Activated CD4-positive, alpha-beta T cell treated with anti-CD3 and anti-CD28 coated beads for 24 hours (primary cell): Measurements from ENCODE around the gene ATP1A3.
"Not testable (repeated sequence)": the region's sequence is repeated elsewhere in the genome, so short reads cannot be mapped to it uniquely, and the experiment has no call there.

Experiments used
- DNase-seq, 2 donors: peaks; one replicate each; pipeline ENCODE4 v3.0.0-alpha.2; 2020; ENCODE audit warnings: low read depth in 2 of 2

ATP1A3 gene

GRCh38 chr19:42010245-42011126 is 16.5 kb upstream of the ATP1A3 start:
- DNase-seq: no peak

- no peak for DNase-seq
Measured at GRCh38 chr19:42006569-42006968, 12.5 kb upstream of the ATP1A3 start.

GRCh38 chr19:42005504-42005903 is 11.5 kb upstream of the ATP1A3 start:
- no peak for DNase-seq

GRCh38 chr19:42003506-42004294 is 9.7 kb upstream of the ATP1A3 start:
- no peak for DNase-seq

GRCh38 chr19:41999878-42000208 is 5.8 kb upstream of the ATP1A3 start:
- no peak for DNase-seq

- DNase-seq: no peak
Measured at GRCh38 chr19:41999071-41999877, 5.2 kb upstream of the ATP1A3 start.

GRCh38 chr19:41998246-41999020 is 4.4 kb upstream of the ATP1A3 start:
- DNase-seq: peak in 1 of 2 donors; percentile 35

GRCh38 chr19:41997851-41998229 is 3.8 kb upstream of the ATP1A3 start:
- DNase-seq: no peak

GRCh38 chr19:41997121-41997850 is 3.3 kb upstream of the ATP1A3 start:
- peak in 1 of 2 donors; percentile 23 for DNase-seq

- DNase-seq: no peak
Measured at GRCh38 chr19:41995959-41996797, 2.1 kb upstream of the ATP1A3 start.

- DNase-seq: no peak
Measured at GRCh38 chr19:41994994-41995958, 1.2 kb upstream of the ATP1A3 start.

GRCh38 chr19:41994521-41994971 is 516 bp upstream of the ATP1A3 start:
- no peak for DNase-seq

- not testable (repeated sequence) for DNase-seq
Measured at GRCh38 chr19:41991925-41992569, 2.0 kb downstream of the ATP1A3 start.

GRCh38 chr19:41991025-41991424 is 3.0 kb downstream of the ATP1A3 start:
- DNase-seq: no peak

- no peak for DNase-seq
Measured at GRCh38 chr19:41990615-41991014, 3.4 kb downstream of the ATP1A3 start.

GRCh38 chr19:41990028-41990427 is 4.0 kb downstream of the ATP1A3 start:
- DNase-seq: no peak

- no peak for DNase-seq
Measured at GRCh38 chr19:41988947-41989346, 5.1 kb downstream of the ATP1A3 start.
